Skin of body (tissue), 2 donors: ENCODE results near the gene BPIFB2. TPM values are rescaled to one million over a fixed set of nuclear protein-coding genes. Genes with fewer than 3 reads are reported as not detected.
"Not testable (repeated sequence)": the region's sequence is repeated elsewhere in the genome, so short reads cannot be mapped to it uniquely, and the experiment has no call there.

ENCODE experiments used
- DNase-seq: peaks from one replicate; lab custom pipeline; 2025; lab: John Stamatoyannopoulos, UW
- total RNA-seq: library from RNA; depleted of rRNA; stranded (reverse); fragments of >200 nt; gene quantifications from one replicate; pipeline ENCODE4 v1.2.3, GENCODE V29; 2014

BPIFB2 gene
- total RNA-seq, 1 donor from 2014 or later = not detected

DNA sequence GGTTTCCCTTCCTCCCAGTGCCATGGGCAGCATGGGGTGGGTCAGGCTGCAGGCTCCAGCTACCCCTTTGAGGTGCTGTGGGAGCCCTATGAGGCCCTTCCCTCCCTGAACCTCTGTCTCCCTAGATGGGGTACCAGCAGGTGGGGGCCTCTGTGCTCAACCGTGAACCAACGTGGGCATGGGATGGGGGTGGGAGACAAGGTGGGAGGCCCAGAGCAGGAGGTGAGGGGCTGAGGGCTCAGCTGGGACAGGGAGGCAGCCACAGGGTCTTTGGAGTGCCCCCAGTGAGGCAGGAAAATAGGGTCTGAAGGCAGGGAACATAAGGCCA is 36.6 kb upstream of the BPIFB2 start:
- no peak for DNase-seq

DNA sequence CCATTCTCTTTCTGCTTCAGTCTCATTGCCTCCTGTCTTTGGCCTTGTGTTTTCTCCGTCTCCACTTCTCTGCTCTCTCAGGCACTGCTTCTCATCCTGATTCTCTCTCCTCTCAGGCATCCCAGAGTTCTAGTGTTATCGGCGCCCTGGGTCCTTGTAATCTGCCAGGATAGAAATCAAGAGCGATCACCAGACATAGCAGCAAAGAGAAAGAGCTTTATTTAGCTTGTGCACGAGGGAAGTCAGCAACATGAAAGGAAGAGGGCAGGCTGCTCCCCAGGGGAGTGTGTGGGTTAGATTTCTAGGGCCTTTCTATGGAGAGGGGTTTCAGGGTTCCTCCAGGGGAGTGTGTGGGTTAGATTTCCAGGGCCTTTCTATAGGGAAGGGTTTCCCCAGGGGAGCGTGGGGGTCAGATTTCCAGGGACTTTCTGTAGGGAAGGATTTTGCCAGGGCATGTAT is 35.8 kb upstream of the BPIFB2 start:
- no peak for DNase-seq

DNA sequence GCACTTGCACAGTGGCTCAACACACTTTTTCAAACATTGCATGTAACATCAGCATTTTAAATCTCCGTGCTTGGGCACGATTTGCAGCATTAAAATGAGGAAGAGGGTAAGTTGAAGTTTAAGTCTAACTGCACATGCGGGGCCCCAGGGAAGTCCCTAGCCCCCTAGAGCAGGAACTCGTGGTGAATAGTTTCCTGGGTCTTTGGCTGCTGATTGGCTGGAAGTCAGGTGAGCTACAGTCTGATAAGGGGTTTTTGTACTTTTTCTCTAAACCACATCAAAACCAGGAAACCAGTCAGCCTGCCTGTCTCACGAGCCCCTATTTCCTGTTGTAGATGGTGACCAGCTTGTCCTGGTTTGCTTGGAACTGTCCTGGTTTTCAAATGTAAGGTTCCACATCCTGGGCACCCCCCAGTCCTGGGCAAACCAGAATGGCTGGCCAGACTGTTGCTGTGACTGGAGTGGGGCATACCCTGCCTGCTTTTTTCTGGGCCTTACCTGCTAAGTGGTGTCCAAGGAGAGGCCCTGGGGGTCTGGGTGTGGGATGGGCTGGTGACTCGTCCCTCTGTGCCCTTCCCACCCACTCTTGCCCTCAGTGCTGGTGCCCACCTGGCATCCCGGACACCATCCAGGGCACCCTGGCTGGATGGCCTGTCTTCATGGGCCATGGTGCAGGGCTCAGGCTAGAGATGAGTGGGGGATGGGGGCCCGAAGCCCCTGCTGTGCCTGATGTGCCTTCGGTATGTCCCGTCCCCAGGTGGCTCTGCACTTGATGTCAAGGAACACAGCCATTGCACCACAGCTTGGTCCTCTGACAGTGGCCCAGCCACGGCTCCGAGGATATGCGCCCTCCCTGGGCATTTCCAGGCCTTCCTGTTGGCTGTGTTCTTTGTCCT is 35.1 kb upstream of the BPIFB2 start:
- no peak for DNase-seq

DNA sequence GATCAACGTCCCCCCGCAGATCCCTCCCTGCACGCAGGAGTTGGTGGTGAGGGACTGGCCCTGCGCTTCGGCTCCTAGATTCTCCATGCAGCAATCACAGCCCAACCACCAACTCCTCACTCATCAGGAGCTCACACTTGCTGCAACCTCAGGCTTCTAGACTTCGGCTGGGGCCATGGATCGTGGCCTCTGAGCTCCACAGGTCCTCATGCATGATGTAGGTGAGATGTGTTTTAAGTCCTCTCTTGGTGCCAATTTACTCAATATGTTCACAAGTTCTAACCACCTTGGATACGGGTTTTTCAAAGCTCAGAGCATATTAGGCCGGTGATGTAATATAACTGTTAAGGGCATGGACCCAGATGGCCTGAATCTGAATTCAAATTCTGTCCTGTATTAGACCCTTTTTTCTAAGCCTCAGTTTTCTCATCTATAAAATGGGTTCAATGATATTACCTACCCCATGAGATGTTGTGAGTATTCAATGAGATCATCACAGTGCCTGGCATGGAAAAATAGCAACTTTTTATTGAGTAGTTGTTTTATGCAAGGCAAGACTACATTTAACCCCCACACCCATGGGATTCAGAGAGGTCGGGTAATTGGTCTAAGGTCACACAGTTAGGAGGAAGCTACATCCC is 34.3 kb upstream of the BPIFB2 start:
- no peak for DNase-seq

DNA sequence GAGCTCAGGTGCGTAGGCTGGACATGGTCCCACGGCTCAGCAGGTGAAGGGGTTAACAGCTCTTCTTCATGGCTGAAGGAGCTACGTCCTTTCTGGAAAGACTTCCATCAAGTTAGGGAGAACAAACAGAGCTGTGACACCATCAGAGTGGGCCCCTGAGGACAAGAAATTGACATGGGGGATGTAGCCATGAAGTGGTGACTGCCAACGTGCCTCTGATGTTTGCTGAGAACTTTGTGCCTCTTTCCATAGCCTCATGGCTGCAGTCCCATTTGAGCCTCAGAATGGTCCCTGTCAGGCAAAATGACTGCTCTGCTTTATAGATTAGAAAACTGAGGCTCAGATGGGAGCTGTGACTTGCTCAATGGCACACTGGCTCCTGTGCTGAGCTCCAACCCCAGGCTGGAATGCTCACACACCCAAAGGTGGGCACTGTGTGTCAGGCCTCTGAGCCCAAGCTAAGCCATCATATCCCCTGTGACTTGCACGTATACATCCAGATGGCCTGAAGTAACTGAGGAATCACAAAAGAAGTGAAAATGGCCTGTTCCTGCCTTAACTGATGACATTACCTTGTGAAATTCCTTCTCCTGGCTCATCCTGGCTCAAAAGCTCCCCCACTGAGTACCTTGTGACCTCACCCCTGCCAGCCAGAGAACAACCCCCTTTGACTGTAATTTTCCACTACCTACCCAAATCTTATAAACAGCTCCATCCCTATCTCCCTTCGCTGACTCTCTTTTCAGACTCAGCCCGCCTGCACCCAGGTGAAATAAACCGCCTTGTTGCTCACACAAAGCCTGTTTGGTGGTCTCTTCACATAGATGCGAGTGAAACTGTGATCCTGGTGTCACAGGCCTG is 33.1 kb upstream of the BPIFB2 start:
- DNase-seq = not testable (repeated sequence)

DNA sequence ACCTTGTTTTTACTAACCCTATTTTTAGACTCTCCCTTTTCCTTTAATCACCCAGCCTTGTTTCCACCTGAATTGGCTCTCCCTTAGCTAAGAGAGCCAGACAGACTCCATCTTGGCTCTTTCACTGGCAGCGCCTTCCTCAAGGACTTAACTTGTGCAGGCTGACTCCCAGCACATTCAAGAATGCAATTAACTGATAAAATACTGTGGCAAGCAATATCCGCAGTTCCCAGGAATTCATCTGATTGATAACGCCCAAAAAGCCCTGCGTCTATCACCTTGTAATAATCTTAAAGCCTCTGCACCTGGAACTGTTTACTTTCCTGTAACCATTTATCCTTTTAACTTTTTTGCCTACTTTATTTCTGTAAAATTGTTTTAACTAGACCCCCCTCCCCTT is 32.4 kb upstream of the BPIFB2 start:
- not testable (repeated sequence) for DNase-seq

DNA sequence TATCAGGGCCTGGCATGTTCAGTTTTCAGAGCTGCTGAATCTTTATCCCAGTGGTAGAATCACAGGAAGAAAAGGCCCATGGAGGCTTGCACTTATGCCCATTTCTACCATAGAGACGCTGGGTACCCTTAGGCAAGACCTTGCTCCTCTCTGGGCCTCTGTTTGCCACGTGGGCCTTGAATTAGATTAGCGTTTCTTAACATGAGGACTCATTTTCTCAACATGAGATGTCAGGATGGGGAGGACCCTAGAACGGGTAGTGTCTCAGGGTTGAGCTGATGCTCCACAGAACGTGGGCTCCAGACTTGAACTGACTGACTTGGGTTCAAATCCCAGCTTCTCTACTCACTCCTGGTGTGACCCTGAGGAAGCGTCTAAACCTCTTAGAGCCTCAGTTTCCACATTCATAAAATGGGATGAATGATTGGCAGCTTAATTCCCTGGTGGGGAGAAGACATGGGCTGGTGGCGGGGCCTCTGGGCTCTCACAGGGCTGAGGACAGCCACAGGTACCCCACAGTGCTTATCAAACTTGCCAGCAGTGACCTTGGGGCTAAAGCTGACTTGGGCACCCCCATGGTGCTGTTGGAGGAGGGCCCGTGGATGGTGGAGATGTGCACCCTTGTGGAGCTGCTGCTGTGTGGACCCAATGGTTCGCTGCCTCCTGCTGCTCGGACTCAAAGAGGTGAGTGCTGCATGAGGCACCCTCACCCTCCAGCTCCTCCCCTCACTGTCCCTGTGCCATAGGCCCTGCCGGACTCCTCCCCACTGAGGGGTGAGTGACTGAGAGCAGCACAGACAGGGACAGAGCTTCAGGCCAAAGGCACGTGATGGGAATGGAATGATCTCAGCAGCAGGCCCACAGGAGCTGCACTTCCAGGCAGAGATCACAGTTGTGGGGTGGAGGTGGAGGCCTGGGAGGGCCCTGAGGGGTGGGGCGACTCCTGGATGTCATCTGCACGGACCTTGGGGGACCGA is 31.5 kb upstream of the BPIFB2 start:
- DNase-seq = no peak

DNA sequence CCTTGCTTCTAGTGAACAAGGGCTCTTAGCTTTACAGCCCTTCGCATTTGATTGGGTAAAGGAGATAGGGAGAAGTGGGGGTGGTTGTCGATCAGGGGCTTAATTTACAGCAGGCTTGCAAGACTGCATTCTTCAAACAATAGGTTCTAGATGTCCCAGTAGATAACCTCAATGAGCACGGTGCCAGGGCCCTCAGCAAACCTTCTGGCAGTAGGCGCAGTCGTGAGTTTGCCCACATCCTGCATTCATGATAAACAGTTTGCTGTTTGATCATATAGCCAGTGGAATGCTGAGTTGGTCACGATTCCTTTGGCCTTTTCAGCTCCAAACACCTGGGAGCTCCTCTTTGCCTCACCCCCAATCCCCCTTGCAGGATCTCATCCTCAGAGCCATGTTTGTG is 30.8 kb upstream of the BPIFB2 start:
- DNase-seq = no peak

DNA sequence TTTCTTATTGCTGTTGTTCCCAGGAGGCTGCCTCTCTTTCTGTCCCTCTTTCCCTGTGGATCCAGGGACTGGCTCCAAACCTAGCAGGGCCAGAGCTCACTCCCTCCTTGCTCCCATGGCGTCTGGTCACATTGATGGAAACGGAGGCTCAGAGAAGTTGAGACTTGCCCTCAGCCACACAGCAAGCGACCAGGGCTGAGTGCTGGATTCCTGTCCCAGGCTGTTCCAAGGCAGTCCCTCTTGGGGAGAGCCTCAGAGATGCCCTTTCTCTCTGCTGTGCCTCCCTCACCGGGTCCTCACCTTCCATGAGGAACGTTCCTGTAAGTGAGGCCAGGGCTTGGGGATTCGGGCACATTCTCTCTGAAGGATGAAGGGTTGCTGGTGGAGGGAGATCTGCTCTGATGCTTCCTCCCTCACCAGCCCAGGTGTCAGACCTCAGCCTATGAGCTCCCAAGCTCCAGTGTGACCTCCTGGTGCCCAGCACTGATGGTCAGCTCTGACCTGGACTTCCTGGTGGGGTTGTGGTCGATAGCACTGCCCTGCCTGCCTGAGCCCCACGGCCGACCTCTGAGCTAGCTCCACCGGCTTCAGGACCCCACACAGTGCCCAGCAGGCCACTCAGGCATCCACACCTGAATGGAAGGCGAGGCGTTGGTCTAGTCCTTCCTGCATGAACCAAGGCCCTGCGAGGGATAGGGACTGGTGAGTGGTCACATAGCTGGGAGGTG is 30.1 kb upstream of the BPIFB2 start:
- DNase-seq = no peak

DNA sequence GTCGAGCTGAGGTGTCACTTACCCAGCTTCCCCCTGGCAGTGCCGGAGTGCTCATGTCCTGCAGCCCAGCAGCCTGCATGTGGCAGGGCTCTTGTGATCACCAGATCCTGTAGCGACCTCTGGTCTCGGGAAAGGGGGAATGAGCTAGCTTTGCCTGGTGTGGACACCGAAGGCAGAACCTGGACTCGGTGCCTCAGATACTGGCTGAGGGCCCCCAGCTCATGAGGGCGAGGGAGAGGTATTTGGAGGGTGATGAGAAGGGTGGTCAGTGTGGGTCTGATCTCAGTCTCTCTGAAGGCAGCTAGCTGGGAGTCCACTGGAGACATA is 29.5 kb upstream of the BPIFB2 start:
- no peak for DNase-seq

DNA sequence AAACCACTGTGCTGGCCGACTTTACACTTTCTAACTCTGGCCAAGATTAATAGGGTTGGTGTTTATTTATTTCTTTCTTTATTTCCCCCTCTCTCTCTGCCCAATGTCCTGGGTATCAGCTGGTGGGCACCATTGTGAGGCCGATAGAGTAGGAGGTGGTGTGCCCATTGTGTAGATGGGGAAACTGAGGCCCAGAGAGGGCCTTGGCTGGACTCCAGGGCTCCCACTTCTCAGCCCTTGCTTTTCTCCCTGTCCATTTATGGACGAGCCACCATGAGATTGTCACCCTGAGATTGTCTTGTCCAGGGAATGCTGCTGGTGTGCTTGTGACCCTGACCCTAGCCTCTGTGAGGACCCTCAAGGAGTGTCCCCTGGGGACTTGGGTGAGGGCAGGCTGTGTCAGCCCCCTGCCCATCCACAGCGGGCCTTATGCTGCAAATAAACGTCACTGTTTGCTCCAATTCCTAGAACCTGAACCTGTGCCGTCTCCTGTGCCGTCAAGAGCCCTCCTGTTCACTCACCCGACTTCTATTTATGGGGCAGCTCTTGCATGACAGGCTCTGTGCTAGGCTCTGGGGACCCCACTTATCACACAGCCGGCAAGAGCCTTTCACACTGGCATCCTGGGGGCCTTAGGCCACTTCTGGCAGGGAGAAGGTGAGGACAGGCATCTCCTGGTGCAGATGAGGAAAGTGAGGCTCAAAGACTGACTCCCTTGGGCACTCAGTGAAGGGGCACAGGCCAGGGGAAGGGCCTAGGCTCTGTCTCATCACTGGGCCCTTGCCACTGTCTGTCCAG is 28.1 kb upstream of the BPIFB2 start:
- DNase-seq = no peak

DNA sequence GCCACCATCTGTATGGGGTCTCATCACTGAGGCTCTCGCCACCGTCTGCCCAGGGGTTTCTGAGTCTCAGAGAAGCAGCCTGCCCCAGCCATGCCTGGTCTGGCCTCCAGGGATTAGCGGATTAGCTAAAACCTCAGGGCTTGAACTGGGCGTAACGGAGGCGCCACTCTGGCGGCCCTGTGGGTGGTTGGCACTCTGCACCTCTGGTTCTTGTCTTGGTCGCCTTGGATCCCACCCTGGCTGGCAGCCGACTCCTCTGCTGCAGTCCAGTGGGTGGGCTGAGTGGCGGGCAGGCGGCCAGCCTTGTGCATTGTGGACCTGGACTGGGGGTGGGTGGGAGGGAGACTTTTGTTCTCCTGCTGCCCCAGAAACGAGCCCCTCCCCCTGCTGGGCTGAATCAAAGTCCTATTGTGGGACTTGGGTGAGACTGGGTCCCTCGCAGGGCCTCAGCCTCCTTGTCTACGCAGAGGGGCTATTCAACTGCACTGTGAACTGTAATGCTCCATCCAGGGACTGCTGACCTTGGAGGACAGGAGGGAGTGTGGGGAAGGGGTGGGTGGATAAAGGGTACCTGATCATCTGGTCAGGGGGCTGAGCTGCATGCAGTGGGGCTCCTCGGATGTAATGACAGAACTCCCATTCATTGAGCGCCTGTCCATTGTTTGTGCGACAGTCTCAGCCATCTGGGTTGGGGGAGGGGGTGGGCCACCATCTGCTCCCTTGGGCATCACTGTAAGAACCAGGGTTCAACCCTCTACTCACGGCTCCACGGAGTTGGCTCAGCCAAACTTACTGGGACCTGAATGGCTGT is 27.2 kb upstream of the BPIFB2 start:
- DNase-seq = no peak

DNA sequence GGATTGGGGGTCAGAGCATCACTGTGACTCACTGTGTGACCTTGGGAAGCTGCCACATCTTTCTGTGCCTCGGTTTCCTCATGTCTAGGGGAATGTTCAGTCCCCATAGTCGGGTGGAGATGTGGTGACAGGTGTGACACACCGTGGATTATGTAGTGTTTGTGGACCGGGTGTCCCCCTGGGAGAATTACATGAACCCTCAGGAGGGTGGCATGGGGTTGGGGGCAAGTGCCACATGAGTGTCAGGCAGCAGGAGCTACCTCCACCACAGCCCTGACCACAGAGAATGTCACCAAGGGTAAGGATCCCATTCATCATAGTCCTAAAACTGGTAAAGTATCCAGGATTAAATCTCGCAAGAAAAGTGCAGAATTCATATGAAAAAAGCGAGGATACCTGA is 26.5 kb upstream of the BPIFB2 start:
- no peak for DNase-seq

DNA sequence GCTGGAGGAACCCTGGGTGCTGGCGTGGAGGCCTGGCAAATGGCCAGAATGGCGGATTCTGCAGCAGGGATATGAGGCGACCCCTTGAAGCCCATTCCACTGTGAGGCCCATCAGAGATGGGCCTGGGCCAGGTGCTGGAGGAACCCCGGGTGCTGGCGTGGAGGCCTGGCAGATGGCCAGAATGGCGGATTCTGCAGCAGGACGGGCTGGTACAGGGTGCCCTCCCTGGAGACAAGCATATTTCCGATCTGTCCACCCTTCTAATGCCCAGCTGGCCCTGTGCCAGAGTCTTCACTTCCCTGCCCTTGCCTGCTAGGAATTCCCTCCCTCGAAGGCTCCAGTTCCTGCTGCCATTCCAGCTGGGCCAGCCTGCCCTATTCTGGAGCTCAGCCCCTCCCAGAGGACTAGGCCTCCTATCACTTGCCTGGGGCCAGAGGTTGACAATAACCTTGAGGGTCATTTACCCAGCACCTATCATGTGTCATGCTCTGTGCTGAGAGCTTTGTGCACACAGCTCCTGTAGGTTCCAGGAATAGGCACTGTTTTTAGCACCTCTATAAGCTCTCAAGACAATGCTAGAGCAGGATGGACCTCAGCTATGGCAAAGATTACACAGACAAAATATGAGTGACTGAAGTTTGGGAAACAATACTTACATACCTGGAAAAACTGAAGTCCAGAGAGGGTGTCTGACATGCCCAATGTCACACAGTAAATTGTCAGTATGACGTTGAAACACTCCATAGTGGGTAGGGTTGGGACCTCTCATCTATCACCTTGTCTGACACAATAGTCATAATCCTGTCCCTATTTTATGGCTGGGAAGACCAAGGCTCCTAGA is 24.7 kb upstream of the BPIFB2 start:
- no peak for DNase-seq

DNA sequence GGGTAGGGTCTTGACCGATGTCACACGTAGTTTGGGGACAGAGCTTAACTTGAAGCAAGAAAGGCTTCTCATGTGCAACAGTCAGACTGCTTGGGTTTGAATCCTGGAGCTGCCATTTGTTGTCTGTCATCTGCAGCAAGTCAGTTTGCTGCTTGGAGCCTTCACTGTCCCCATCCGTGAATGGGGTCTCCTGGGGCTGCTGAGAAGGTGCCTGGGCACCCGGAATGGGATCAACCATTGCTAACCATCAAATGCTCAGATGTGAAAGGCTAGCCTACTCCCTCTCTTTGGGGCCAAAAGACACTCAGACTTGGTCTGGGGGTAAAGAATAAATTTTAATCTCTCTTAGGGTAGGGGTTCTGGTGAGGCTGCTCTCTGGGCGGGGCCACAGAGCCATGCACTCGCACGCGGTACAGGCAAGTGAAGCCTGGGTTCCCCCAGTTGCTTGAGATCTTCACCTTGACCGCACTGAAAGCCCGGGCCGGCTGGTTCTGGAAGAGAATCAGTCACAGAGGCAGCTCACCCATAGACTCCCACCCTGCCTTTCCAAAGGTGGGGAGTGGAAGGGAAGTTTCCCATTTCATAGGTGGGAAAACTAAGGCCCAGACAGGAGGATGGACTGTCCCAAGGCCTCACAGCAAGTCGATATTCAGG is 23.9 kb upstream of the BPIFB2 start:
- no peak for DNase-seq

DNA sequence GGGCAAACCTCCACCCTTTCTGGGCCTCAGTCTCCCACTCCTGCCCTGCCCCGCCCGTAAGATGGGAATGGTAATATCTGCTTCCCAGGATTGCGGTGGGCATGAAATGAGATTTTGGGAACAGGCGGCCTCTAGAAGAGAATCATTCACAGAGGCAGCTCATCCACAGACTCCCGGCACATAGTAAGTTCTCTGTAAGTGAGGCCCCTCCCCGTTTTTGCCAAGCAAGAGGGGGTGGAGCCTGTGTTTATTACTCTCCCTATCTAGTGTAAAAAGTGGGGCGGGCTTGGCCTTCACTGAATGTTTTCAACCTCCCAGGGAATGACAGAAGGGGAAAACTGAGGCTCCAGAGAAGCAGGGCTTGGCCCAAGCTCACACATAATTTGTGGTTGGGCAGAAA is 23.3 kb upstream of the BPIFB2 start:
- DNase-seq = no peak
